Karpas-422 (cell line): Measurements from ENCODE around the gene MEIG1. TPM values are rescaled to one million over a fixed set of nuclear protein-coding genes. Genes with fewer than 3 reads are reported as not detected.
"Not testable (repeated sequence)": the region's sequence is repeated elsewhere in the genome, so short reads cannot be mapped to it uniquely, and the experiment has no call there.

ENCODE experiments used
- DNase-seq: peaks from one replicate; pipeline ENCODE4 v3.0.0-alpha.2; 2015
- H2AFZ ChIP-seq: fragments of 200-600 bp; sonication (generic); 2 replicates; pipeline ENCODE4 v1.6.1; 2014; ENCODE audit warnings: antibody characterized with exemption, low read length, mixed read lengths
- H3K27ac ChIP-seq: fragments of 200-600 bp; sonication (generic); 2 replicates; pipeline ENCODE4 v1.5.1; 2014; ENCODE audit warnings: mild to moderate bottlenecking, low read length, moderate library complexity
- H3K27me3 ChIP-seq: fragments of 200-600 bp; sonication (generic); 2 replicates; pipeline ENCODE4 v1.6.1; 2014; ENCODE audit warnings: low read length, mixed read lengths
- H3K36me3 ChIP-seq: fragments of 200-600 bp; sonication (generic); 2 replicates; pipeline ENCODE4 v1.6.1; 2014; ENCODE audit warnings: low read length, mixed read lengths; ENCODE audit not compliant: insufficient read depth
- H3K4me1 ChIP-seq: fragments of 200-600 bp; sonication (generic); 2 replicates; pipeline ENCODE4 v1.6.1; 2014; ENCODE audit warnings: mild to moderate bottlenecking, low read length, mixed read lengths
- H3K4me2 ChIP-seq: fragments of 200-600 bp; sonication (generic); 2 replicates; pipeline ENCODE4 v1.6.1; 2014; ENCODE audit warnings: low read length, low read depth, mild to moderate bottlenecking; ENCODE audit not compliant: poor library complexity, severe bottlenecking
- H3K4me3 ChIP-seq: fragments of 200-600 bp; sonication (generic); 2 replicates; pipeline ENCODE4 v1.5.1; 2014; ENCODE audit warnings: mild to moderate bottlenecking, antibody characterized with exemption, low read length, mixed read lengths
- H3K79me2 ChIP-seq: fragments of 200-600 bp; sonication (generic); 2 replicates; pipeline ENCODE4 v1.6.1; 2014; ENCODE audit warnings: mild to moderate bottlenecking, low read length, mixed read lengths
- H3K9ac ChIP-seq: fragments of 200-600 bp; sonication (generic); 2 replicates; pipeline ENCODE4 v1.6.0; 2014; ENCODE audit warnings: low read length
- H3K9me2 ChIP-seq: fragments of 200-600 bp; sonication (generic), shearing (Covaris generic); replicated peaks from 2 replicates; pipeline ENCODE4 v1.6.0; 2014; ENCODE audit warnings: mild to moderate bottlenecking, low read length, moderate library complexity; ENCODE audit not compliant: insufficient read depth
- H3K9me3 ChIP-seq: fragments of 300-700, 200-600 bp; sonication (generic); 2 replicates; pipeline ENCODE4 v1.6.1; 2014; ENCODE audit warnings: low read length, mixed read lengths
- H4K20me1 ChIP-seq: fragments of 200-600 bp; sonication (generic); 2 replicates; pipeline ENCODE4 v1.6.1; 2014; ENCODE audit warnings: mild to moderate bottlenecking, antibody characterized with exemption, low read length, low read depth; ENCODE audit not compliant: insufficient read depth
- total RNA-seq: library from RNA; depleted of rRNA; stranded (reverse); fragments of >200 nt; shearing (Covaris generic); gene quantifications from 2 replicates; pipeline ENCODE4 v1.2.3, GENCODE V29; 2014; ENCODE audit warnings: low replicate concordance

The MEIG1 gene
- total RNA-seq, 1 experiment from 2014 or later, result 2.6 TPM

DNA sequence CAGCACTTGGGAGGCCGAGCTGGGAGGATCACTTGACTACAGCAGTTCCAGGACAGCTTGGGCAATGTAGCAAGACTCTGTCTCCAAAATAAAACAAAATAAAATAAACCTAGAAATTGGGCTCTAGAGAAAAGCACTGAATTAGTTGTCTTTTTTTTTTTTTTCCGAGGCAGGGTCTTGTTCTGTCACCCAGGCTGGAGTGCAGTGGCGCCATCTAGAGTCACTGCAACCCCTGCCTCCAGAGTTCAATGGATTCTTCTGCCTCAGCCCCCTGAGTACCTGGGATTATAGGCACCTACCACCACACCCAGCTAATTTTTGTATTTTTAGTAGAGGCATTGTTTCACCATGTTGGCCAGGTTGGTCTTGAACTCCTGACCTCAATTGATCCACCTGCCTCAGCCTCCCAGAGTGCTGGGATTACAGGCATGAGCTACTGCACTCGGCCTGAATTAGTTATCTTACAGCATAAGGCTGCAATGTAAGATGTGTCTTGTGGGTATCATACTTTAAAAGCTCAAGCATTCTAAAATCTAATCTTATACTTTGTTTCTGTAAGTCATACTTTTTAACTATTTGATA lies 12.8 kb downstream of the MEIG1 start:
- Histone ChIP-seq H3K9ac (no peak overlapping the region), H3K9me3 (no peaks in the 10 kb centered on the region), H4K20me1 (no peaks in the 10 kb centered on the region), H3K27ac (no peak overlapping the region), H3K4me2 (no peak overlapping the region), H2AFZ (no peak overlapping the region), H3K27me3 (no peaks in the 10 kb centered on the region), H3K9me2 (no peaks in the 10 kb centered on the region), H3K36me3 (no peaks in the 10 kb centered on the region), H3K4me1 (no peaks in the 10 kb centered on the region), H3K4me3 (no peak overlapping the region), H3K79me2 (no peaks in the 10 kb centered on the region)
- peak; percentile 81 for DNase-seq

GRCh38 chr10:14974153-14974998 lies 15.2 kb downstream of the MEIG1 start:
- not testable (repeated sequence) for H3K9me2 ChIP-seq, H4K20me1 ChIP-seq, H3K27me3 ChIP-seq, H3K4me1 ChIP-seq, H3K36me3 ChIP-seq, DNase-seq, H3K9me3 ChIP-seq, H3K79me2 ChIP-seq, H3K4me2 ChIP-seq, H3K4me3 ChIP-seq, H2AFZ ChIP-seq, H3K27ac ChIP-seq, H3K9ac ChIP-seq

DNA sequence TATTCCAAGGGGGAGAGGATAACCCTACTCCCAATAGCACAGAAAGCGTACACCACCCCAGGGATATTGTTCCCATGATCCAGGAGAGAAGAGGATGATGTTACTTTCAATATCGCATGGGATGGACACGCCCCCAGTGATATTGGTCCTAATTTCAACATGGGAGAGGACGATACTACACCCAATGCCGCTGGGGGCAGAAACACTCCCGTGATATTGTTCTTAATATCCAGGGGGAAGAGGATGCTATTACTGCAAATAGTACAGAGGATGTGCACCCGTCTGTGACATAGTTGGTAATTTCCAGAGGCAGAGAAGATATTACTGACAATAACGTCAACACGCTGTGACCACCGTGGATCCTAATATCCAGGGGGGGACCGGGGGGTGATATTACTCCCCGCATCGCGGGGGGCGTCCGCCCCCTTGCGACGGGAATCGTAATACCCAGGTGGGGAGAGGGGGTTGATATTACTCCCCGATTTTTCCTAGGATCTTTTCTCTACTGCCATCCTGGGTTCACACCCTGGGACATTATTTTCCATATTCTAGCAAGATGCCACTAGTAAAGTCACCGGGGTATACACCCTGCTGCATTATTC lies 16.6 kb downstream of the MEIG1 start:
- H3K27me3 ChIP-seq, result no peaks in the 10 kb centered on the region
- no peak for DNase-seq

GRCh38 chr10:14982744-14983143 lies 23.6 kb downstream of the MEIG1 start:
- no peaks in the 10 kb centered on the region for H3K79me2 ChIP-seq
- no peaks in the 10 kb centered on the region for H3K9me2 ChIP-seq
- no peaks in the 10 kb centered on the region for H4K20me1 ChIP-seq
- no peak overlapping the region for H3K9ac ChIP-seq
- H3K9me3 ChIP-seq, result no peaks in the 10 kb centered on the region
- no peak overlapping the region for H2AFZ ChIP-seq
- no peaks in the 10 kb centered on the region for H3K4me1 ChIP-seq
- DNase-seq, result no peak
- H3K27ac ChIP-seq, result no peak overlapping the region
- no peak overlapping the region for H3K4me3 ChIP-seq
- H3K36me3 ChIP-seq, result no peaks in the 10 kb centered on the region
- no peak overlapping the region for H3K4me2 ChIP-seq
- H3K27me3 ChIP-seq, result no peaks in the 10 kb centered on the region

More for the DNA sequence above, 16.6 kb downstream of the MEIG1 start:
- Histone ChIP-seq H3K4me2 (no peak overlapping the region), H3K4me3 (no peak overlapping the region), H3K9ac (no peak overlapping the region), H2AFZ (no peak overlapping the region), H3K79me2 (no peaks in the 10 kb centered on the region), H3K9me3 (no peaks in the 10 kb centered on the region), H3K27ac (no peak overlapping the region), H4K20me1 (no peaks in the 10 kb centered on the region), H3K36me3 (no peaks in the 10 kb centered on the region), H3K9me2 (no peaks in the 10 kb centered on the region), H3K4me1 (no peaks in the 10 kb centered on the region)

- not testable (repeated sequence) for DNase-seq, H3K27me3 ChIP-seq, H3K9ac ChIP-seq
Measured at GRCh38 chr10:14989552-14989951, 30.4 kb downstream of the MEIG1 start.

DNA sequence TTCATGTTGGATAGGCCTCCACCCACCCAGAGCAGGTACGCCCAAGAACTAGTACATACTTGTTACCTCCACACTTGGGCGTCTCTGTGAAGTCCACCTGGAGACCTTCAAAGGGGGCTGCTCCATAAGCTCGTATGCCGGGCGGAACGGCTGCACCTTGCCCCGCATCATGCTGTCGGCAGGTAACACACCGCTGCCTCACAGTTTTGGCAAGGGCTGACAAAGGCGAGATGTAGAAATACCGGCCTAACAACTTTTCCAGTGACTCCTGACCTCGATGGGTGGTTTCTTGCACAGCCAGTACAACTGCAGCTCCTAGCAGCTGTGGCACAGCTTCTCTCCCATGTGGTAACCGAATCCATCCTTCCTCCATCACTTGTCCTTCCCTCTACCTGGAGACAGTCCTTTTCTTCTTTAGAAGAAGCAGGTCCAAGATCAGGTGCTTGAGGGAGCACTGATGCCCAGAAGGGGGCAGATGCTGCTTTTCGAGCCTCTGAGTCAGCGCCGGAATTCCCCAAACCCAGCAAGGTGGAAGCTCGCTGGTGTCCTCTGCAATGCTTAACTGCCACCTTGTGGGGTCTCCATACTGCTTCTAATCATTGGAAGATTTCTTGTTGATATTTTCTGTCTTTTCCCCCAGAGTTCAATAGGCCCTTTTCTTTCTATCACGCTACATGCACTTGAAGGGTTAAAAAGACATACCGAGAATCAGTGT lies 32.0 kb downstream of the MEIG1 start:
- H3K4me2 ChIP-seq, H3K9me2 ChIP-seq: not testable (repeated sequence)
- DNase-seq, result peak; percentile 47

More at GRCh38 chr10:14989552-14989951, 30.4 kb downstream of the MEIG1 start:
- H3K9me2 ChIP-seq, H3K79me2 ChIP-seq, H2AFZ ChIP-seq, H4K20me1 ChIP-seq, H3K4me2 ChIP-seq, H3K4me1 ChIP-seq, H3K4me3 ChIP-seq, H3K27ac ChIP-seq, H3K9me3 ChIP-seq, H3K36me3 ChIP-seq: not testable (repeated sequence)

DNA sequence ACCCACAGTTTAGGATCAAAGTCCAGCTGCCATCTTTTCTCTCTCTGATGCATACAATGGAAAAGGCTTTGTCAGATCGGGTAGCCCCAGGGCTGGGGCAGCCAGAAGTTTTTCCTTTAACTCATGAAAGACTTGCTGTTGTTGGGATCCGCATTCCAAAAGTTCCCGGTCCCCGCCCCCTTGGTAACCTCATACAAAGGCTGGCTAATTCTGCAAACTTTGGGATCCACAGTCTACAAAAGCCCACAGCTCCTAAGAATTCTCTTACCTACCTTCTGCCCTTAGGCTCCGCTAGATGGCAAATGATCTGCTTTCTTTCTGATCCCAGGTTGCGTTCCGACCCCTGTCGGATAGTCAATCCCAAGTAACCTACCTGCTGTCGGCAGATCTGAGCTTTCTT lies 33.1 kb downstream of the MEIG1 start:
- H3K27me3 ChIP-seq, DNase-seq, H3K4me3 ChIP-seq, H3K79me2 ChIP-seq, H3K9me3 ChIP-seq, H3K9me2 ChIP-seq, H3K4me1 ChIP-seq, H3K9ac ChIP-seq, H4K20me1 ChIP-seq, H2AFZ ChIP-seq, H3K27ac ChIP-seq, H3K36me3 ChIP-seq, H3K4me2 ChIP-seq: not testable (repeated sequence)

More for the DNA sequence above, 32.0 kb downstream of the MEIG1 start:
- H3K9ac ChIP-seq, H3K79me2 ChIP-seq, H3K27ac ChIP-seq, H3K4me3 ChIP-seq, H3K4me1 ChIP-seq, H3K36me3 ChIP-seq, H2AFZ ChIP-seq, H4K20me1 ChIP-seq, H3K9me3 ChIP-seq, H3K27me3 ChIP-seq: not testable (repeated sequence)
